ENCODE data around the gene KCND3. TPM values are rescaled to one million over a fixed set of nuclear protein-coding genes. Genes with fewer than 3 reads are reported as not detected.

The KCND3 gene
- polyA plus RNA-seq, 3 donors = not detected

DNA sequence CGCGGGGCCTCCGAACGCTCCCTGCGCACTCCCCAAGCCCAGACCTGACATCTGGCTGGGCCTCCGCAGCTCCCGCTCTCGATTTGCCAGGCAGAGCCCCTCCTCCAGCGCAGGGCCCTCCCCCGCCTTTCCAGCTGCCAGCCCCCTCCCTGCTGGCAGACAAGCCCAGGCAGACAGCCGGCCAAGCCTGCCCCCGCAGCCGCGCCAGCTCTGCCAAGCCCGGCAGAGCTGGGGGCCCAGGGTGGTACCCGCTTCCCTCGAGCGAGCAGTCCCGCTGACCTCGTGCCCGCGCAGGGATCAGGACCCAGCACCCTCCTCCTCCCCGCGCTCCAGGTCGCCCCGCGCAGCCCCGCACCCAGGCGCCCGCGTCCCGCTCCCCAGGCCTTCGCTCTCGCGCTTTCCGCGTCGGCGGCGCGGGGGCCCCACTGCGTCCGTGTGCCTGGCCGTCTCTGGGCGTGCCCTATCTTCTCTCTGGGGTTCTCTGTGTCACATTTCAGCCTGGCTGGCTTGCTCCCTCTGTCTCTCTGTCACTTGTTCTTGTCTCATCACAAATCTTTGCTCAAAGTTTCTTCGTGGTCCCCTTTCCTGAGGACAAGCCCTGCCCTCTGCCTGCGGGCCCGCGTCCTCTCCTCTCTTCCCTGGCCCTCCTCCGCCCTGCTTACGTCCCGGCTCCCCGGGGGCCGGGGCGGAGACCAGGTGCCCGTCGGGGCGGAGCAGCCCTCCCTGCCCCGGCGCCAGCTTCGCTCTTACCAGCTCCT, 250.9 kb downstream of the KCND3 start:
- Histone ChIP-seq H3K36me3 (replicated peaks in 1 of 2; ENCODE audit: control insufficient read depth in 1 of 2, insufficient read depth in 2 of 2, low read length in 2 of 2) (no peaks in the 10 kb centered on the region), H2AFZ (ENCODE audit: insufficient read depth, low read depth, low read length, poor library complexity, severe bottlenecking) (peak overlapping the region; percentile 83), H4K20me1 (ENCODE audit: insufficient read depth, low read length) (no peaks in the 10 kb centered on the region), H3K79me2 (ENCODE audit: insufficient read depth, low read length) (no peaks in the 10 kb centered on the region), H3K4me3 (replicated peaks in 1 of 3; ENCODE audit: low read depth in 2 of 3, low read length in 3 of 3) (peak overlapping the region; percentile 46 to 79 (median 63)), H3K9ac (ENCODE audit: insufficient read depth, low read length, poor library complexity, severe bottlenecking) (peak overlapping the region; percentile 77), H3K4me2 (replicated peaks; ENCODE audit: extremely low read depth, low read length, poor library complexity, severe bottlenecking) (peak overlapping the region; percentile 79), H3K4me1 (ENCODE audit: control insufficient read depth in 1 of 2, insufficient read depth in 2 of 2, low read length in 2 of 2) (peaks cover 66 to 69% of the 10 kb centered on the region in 2 donors), H3K27me3 (ENCODE audit: control insufficient read depth in 2 of 2, insufficient read depth in 2 of 2, low read length in 2 of 2) (peaks cover 22 to 53% of the 10 kb centered on the region in 2 donors), H3K27ac (ENCODE audit: low read depth in 1 of 2, low read length in 2 of 2) (peak overlapping the region; percentile 78 to 81), H3K9me3 (replicated peaks in 1 of 2; ENCODE audit: control insufficient read depth in 1 of 2, insufficient read depth in 1 of 2, low read length in 2 of 2) (peaks cover 0 to 4% of the 10 kb centered on the region in 2 donors)
- TF ChIP-seq, protein P1, sequence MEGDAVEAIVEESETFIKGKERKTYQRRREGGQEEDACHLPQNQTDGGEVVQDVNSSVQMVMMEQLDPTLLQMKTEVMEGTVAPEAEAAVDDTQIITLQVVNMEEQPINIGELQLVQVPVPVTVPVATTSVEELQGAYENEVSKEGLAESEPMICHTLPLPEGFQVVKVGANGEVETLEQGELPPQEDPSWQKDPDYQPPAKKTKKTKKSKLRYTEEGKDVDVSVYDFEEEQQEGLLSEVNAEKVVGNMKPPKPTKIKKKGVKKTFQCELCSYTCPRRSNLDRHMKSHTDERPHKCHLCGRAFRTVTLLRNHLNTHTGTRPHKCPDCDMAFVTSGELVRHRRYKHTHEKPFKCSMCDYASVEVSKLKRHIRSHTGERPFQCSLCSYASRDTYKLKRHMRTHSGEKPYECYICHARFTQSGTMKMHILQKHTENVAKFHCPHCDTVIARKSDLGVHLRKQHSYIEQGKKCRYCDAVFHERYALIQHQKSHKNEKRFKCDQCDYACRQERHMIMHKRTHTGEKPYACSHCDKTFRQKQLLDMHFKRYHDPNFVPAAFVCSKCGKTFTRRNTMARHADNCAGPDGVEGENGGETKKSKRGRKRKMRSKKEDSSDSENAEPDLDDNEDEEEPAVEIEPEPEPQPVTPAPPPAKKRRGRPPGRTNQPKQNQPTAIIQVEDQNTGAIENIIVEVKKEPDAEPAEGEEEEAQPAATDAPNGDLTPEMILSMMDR (IDR thresholded peaks at IDR 0.05) = no peak
- peaks cover 47 to 67% (median 52%) of the 10 kb centered on the region in 3 donors for H3K27me3 Mint-ChIP-seq (ENCODE audit: low read depth in 3 of 3)
- DNase-seq = peak; percentile 37 to 40 (median 38)
- intact Hi-C loops (cut with micrococcal nuclease) = loop anchor here (10.0 kb wide), 4 partner anchors 124 to 774 kb away; partner anchors contain the start of genes ADORA3 (in 1 of the 2), DENND2D (in 1 of the 2), LRIF1 (in 1 of the 2) and RAP1A (in 1 of the 2)
- peak overlapping the region; percentile 83 to 99 (median 95) for H3K27ac Mint-ChIP-seq
- peaks cover 7 to 21% of the 10 kb centered on the region in 2 donors for H3K36me3 Mint-ChIP-seq
- H3K9me3 Mint-ChIP-seq = peaks cover 0 to 19% (median 6%) of the 10 kb centered on the region in 7 donors
- peak overlapping the region; percentile 89 to 98 for H3K4me3 Mint-ChIP-seq
- under 1% methylated on average over 61 of the region's 61 CpGs for WGBS (ENCODE audit: insufficient coverage)
- peaks cover 31% of the 10 kb centered on the region for H3K4me1 Mint-ChIP-seq

DNA sequence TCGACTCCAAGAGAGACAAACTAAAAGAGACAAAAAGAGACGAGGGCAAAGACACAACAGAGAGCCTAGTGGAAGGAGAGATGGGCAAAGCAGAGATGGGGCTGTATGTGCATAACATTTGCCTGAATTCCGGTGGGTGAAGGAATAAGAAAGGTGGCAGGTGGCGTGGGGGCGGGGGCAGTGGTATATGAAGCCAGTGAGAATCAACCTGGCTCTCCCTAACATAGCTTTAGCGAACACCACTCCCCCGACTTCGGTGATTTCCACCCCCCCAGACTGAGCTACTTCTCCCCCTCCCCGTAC, 251.4 kb downstream of the KCND3 start:
- Mint-ChIP-seq H3K36me3 (peaks cover 8 to 23% of the 10 kb centered on the region in 2 donors), H3K4me3 (peak overlapping the region; percentile 87 to 89), H3K9me3 (peaks cover 0 to 19% (median 6%) of the 10 kb centered on the region in 7 donors), H3K4me1 (peaks cover 31% of the 10 kb centered on the region), H3K27me3 (ENCODE audit: low read depth in 3 of 3) (peaks cover 45 to 64% (median 50%) of the 10 kb centered on the region in 3 donors), H3K27ac (peak overlapping the region; percentile 18 to 89 (median 68))
- no peaks in the 10 kb centered on the region for H4K20me1 ChIP-seq (ENCODE audit: insufficient read depth, low read length)
- peak overlapping the region; percentile 77 for H3K9ac ChIP-seq (ENCODE audit: insufficient read depth, low read length, poor library complexity, severe bottlenecking)
- WGBS (ENCODE audit: insufficient coverage) = 28% methylated on average over 4 of the region's 9 CpGs
- peak overlapping the region; percentile 83 for H2AFZ ChIP-seq (ENCODE audit: insufficient read depth, low read depth, low read length, poor library complexity, severe bottlenecking)
- peak overlapping the region; percentile 79 for H3K4me2 ChIP-seq (replicated peaks; ENCODE audit: extremely low read depth, low read length, poor library complexity, severe bottlenecking)
- H3K4me3 ChIP-seq (replicated peaks in 1 of 3; ENCODE audit: low read depth in 2 of 3, low read length in 3 of 3) = peak overlapping the region; percentile 46 to 79 (median 63)
- no peaks in the 10 kb centered on the region for H3K79me2 ChIP-seq (ENCODE audit: insufficient read depth, low read length)
- H3K27me3 ChIP-seq (ENCODE audit: control insufficient read depth in 2 of 2, insufficient read depth in 2 of 2, low read length in 2 of 2) = peaks cover 18 to 48% of the 10 kb centered on the region in 2 donors
- peak overlapping the region in 1 of 2 donors; percentile 81 for H3K27ac ChIP-seq (ENCODE audit: low read depth in 1 of 2, low read length in 2 of 2)
- peaks cover 71 to 75% of the 10 kb centered on the region in 2 donors for H3K4me1 ChIP-seq (ENCODE audit: control insufficient read depth in 1 of 2, insufficient read depth in 2 of 2, low read length in 2 of 2)
- H3K36me3 ChIP-seq (replicated peaks in 1 of 2; ENCODE audit: control insufficient read depth in 1 of 2, insufficient read depth in 2 of 2, low read length in 2 of 2) = no peaks in the 10 kb centered on the region
- H3K9me3 ChIP-seq (replicated peaks in 1 of 2; ENCODE audit: control insufficient read depth in 1 of 2, insufficient read depth in 1 of 2, low read length in 2 of 2) = peaks cover 0 to 4% of the 10 kb centered on the region in 2 donors
- TF ChIP-seq, protein P1 (IDR thresholded peaks at IDR 0.05) = no peak
- intact Hi-C loops (cut with micrococcal nuclease) = loop anchor here (10.0 kb wide), 4 partner anchors 123 to 773 kb away; partner anchors contain the start of genes ADORA3 (in 1 of the 2), DENND2D (in 1 of the 2), LRIF1 (in 1 of the 2) and RAP1A (in 1 of the 2)
- no peak for DNase-seq

All from CD14-positive monocyte (primary cell).